ENCODE results near the gene MPDU1. TPM values are rescaled to one million over a fixed set of nuclear protein-coding genes. Genes with fewer than 3 reads are reported as not detected.

MPDU1 gene
- total RNA-seq, 1 donor from 2014 or later, result 55.3 TPM

GRCh38 chr17:7612294-7612640, 28.6 kb downstream of the MPDU1 start:
- intact Hi-C loops (cut with DNase I), result no loop called here
- Histone ChIP-seq H3K36me3 (peaks cover 15% of the 10 kb centered on the region), H3K27ac (no peak overlapping the region), H3K27me3 (ENCODE audit: low read depth) (no peaks in the 10 kb centered on the region), H3K4me1 (peaks cover 33% of the 10 kb centered on the region), H3K4me3 (no peak overlapping the region), H3K9me3 (no peaks in the 10 kb centered on the region)
- ATAC-seq (no peak), DNase-seq (no peak)
- TF ChIP-seq CTCF (IDR thresholded peaks at IDR 0.05), result no peak

- intact Hi-C loops (cut with DNase I), result no loop called here
- no peaks in the 10 kb centered on the region for H3K9me3 ChIP-seq
- peak overlapping the region; percentile 92 for H3K4me3 ChIP-seq
- DNase-seq (peak; percentile 28), ATAC-seq (no peak)
- no peak for TF ChIP-seq CTCF (IDR thresholded peaks at IDR 0.05)
- peak overlapping the region; percentile 88 for H3K27ac ChIP-seq
- H3K36me3 ChIP-seq, result peaks cover 15% of the 10 kb centered on the region
- H3K27me3 ChIP-seq (ENCODE audit: low read depth), result no peaks in the 10 kb centered on the region
- H3K4me1 ChIP-seq, result peaks cover 33% of the 10 kb centered on the region
These were observed 30.2 kb downstream of the MPDU1 start for GRCh38 chr17:7613769-7614424.

- peak within 1 kb of the TSS; percentile 92 for H3K4me3 ChIP-seq
- peaks cover 15% of the 10 kb centered on the region for H3K36me3 ChIP-seq
- no peaks in the 10 kb centered on the region for H3K27me3 ChIP-seq (ENCODE audit: low read depth)
- ATAC-seq (peak; percentile 96 to 99), DNase-seq (peak; percentile 100)
- intact Hi-C loops (cut with DNase I), result no loop called here
- TF ChIP-seq CTCF (IDR thresholded peaks at IDR 0.05), result peak; percentile 62
- peak within 1 kb of the TSS; percentile 88 for H3K27ac ChIP-seq
- H3K4me1 ChIP-seq, result peaks cover 33% of the 10 kb centered on the region
- H3K9me3 ChIP-seq, result no peaks in the 10 kb centered on the region
These were observed 31.0 kb downstream of the MPDU1 start, which contains the start of gene FXR2 for GRCh38 chr17:7614425-7615264. Gene FXR2, minus strand, starts transcription at chr17:7614897. Its CDS starts 365 bp downstream, at chr17:7614532.

DNA sequence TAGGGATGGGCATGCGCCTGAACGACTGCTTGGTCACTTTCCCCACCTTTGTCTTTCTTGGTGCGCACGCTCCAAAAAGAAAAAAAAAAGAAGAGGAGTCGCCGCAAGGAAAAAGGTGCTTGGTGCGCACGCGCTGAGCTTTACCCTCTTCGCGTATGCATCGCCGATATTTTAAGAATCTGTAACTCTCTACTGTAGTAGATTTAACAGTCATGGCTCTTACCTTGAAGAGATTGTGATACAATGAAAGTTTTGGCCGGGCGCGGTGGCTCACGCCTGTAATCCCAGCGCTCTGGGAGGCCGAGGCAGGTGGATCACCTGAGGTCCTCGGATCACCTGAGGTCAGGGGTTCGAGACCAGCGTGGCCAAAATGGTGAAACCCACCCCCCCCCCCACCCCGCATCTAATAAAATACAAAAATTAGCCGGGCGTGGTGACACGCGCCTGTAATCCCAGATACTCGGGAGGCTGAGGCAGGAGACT, 31.7 kb downstream of the MPDU1 start:
- Histone ChIP-seq H3K27ac (peak overlapping the region; percentile 88), H3K4me3 (peak overlapping the region; percentile 92), H3K36me3 (peaks cover 12% of the 10 kb centered on the region), H3K4me1 (peaks cover 33% of the 10 kb centered on the region), H3K27me3 (ENCODE audit: low read depth) (no peaks in the 10 kb centered on the region), H3K9me3 (no peaks in the 10 kb centered on the region)
- intact Hi-C loops (cut with DNase I), result no loop called here
- no peak for ATAC-seq
- no peak for TF ChIP-seq CTCF (IDR thresholded peaks at IDR 0.05)
- DNase-seq, result no peak

DNA sequence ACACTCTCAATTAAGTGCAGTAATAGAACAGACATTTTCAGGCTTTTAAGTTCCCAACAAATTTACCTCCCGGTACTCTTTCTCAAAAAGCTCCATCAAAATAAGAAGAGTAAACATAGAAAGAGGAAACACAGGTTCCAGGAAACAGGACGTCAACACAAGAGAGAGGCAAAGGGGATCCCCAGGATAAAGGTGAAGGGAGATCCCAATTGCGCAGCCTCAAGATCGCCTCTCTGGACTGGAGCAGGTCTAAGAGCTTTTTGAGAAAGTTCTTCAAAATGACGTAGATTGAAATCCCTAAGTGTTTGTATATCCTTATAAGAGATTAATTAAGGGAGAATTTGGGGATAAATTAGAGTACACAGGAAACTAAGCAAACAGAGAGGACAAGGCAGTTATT, 35.0 kb downstream of the MPDU1 start:
- DNase-seq (peak; percentile 55), ATAC-seq (peak in 1 of 2 donors; percentile 50)
- Histone ChIP-seq H3K27ac (peak overlapping the region; percentile 11), H3K4me1 (peaks cover 9% of the 10 kb centered on the region), H3K4me3 (no peak overlapping the region), H3K27me3 (ENCODE audit: low read depth) (no peaks in the 10 kb centered on the region), H3K9me3 (no peaks in the 10 kb centered on the region), H3K36me3 (no peaks in the 10 kb centered on the region)
- intact Hi-C loops (cut with DNase I), result no loop called here
- TF ChIP-seq CTCF (IDR thresholded peaks at IDR 0.05), result no peak
